Neutrophil (primary cell): ENCODE data around the gene WDR7.

Experiments
- H3K27ac ChIP-seq: fragments of 200-600 bp; sonication (generic); 2 replicates; pipeline ENCODE4 v1.5.1; 2016; ENCODE audit warnings: mild to moderate bottlenecking, moderate library complexity
- H3K27me3 ChIP-seq: fragments of 200-600 bp; sonication (generic); 2 replicates; pipeline ENCODE4 v1.6.0; 2016; ENCODE audit warnings: mild to moderate bottlenecking
- H3K36me3 ChIP-seq: fragments of 200-600 bp; sonication (generic); 2 replicates; pipeline ENCODE4 v1.5.1; 2017
- H3K4me1 ChIP-seq, 2 experiments: fragments of 200-600 bp in 1 of 2; sonication (generic) in 1 of 2; 1 replicate in 1 of 2; 2 replicates in 1 of 2; pipeline versions ENCODE4 v1.5.1 to v1.6.1; 2013 to 2016; ENCODE audit warnings: low read depth in 1 of 2, low read length in 1 of 2, mild to moderate bottlenecking in 1 of 2, moderate library complexity in 1 of 2; ENCODE audit not compliant: control insufficient read depth in 1 of 2, insufficient read depth in 1 of 2
- H3K4me3 ChIP-seq, 2 experiments: fragments of 200-600 bp in 1 of 2; sonication (generic) in 1 of 2; 1 replicate in 1 of 2; 2 replicates in 1 of 2; pipeline ENCODE4 v1.5.1; 2013 to 2016; ENCODE audit warnings: low read depth in 1 of 2, low read length in 1 of 2, mild to moderate bottlenecking in 1 of 2, moderate library complexity in 1 of 2
- H3K9me3 ChIP-seq: fragments of 200-600 bp; sonication (generic); 2 replicates; pipeline ENCODE4 v1.5.1; 2016
- TF ChIP-seq, protein P1 (sequence below): fragments of 200-600 bp; sonication (generic); IDR thresholded peaks from 2 replicates; pipeline ENCODE4 v1.5.1; 2016; ENCODE audit warnings: antibody characterized with exemption

The WDR7 gene

DNA sequence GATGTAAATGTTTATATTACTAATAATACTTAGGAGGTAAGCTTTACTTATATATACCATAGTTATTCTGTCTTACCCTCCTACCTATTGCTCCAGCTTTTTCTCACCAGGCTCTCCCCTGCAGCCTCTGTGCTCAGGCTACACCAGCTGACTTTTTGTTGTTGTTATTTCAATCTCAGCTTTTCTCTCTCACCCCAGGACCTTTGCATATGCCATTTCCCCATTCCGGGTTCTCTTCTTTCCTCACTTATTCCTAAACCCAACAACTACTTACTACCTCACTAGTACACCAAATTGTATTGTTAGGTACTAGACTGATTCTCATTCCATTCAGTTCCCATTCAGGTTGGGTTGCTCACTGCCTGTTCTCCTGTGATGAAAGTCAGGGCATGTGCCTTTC is 339.5 kb downstream of the WDR7 start:
- TF ChIP-seq, protein P1, sequence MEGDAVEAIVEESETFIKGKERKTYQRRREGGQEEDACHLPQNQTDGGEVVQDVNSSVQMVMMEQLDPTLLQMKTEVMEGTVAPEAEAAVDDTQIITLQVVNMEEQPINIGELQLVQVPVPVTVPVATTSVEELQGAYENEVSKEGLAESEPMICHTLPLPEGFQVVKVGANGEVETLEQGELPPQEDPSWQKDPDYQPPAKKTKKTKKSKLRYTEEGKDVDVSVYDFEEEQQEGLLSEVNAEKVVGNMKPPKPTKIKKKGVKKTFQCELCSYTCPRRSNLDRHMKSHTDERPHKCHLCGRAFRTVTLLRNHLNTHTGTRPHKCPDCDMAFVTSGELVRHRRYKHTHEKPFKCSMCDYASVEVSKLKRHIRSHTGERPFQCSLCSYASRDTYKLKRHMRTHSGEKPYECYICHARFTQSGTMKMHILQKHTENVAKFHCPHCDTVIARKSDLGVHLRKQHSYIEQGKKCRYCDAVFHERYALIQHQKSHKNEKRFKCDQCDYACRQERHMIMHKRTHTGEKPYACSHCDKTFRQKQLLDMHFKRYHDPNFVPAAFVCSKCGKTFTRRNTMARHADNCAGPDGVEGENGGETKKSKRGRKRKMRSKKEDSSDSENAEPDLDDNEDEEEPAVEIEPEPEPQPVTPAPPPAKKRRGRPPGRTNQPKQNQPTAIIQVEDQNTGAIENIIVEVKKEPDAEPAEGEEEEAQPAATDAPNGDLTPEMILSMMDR, result no peak
- no peaks in the 10 kb centered on the region for H3K27me3 ChIP-seq

DNA sequence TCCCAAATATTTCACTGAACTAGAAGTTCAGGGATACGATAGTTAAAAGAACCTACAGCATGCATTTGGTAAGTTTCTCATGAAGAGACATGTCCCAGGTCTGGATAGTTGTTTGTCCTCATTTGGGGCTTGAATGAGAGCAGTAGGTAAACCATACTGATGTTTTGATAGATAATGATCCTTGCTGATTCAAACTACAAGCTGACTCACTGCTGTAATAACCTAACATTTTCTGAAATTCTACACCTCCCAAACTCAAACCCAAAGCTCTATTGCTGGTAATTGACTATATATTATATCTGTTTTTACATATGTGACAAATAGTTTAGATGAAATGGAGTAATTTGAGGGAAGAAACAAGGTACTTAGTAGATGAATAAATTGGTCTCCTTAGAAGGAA is 341.6 kb downstream of the WDR7 start:
- no peak overlapping the region for H3K4me3 ChIP-seq
- TF ChIP-seq, protein P1, result no peak
- no peak overlapping the region for H3K27ac ChIP-seq

More for the DNA sequence above, 339.5 kb downstream of the WDR7 start:
- Histone ChIP-seq H3K27ac (no peak overlapping the region), H3K36me3 (no peaks in the 10 kb centered on the region), H3K9me3 (no peaks in the 10 kb centered on the region), H3K4me3 (no peak overlapping the region), H3K4me1 (no peaks in the 10 kb centered on the region)

DNA sequence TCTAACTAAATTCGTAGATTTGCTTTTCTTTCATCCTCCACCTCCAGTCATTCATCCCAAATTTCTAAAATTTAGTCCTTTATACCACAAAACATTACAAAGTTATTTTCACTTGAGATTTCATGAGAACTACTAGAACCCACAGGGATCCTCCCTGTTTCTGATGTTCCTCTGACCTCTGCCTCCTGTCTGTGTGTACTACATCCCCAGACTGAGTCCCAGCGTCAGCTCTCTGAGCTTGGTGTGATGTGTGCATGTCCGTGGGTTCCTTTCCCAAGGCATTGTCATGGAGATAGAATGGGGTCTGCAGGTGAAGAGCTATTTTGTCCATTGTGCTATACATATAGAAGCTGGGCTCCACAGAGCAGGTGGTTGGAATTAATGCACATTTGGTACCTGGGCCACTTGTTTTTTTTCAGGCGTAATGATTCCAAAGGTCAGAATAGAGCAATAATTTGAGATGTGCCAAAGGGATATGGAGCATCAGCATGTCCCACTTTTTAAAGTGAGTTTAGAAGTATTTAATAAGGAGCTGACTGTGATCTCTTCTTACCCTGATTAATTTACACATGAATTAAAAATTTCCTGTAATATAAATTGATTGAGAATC is 344.5 kb downstream of the WDR7 start:
- H3K27me3 ChIP-seq, result no peaks in the 10 kb centered on the region
- no peak overlapping the region for H3K4me3 ChIP-seq
- TF ChIP-seq, protein P1, result no peak
- H3K27ac ChIP-seq, result no peak overlapping the region
- H3K9me3 ChIP-seq, result no peaks in the 10 kb centered on the region
- H3K36me3 ChIP-seq, result no peaks in the 10 kb centered on the region
- no peaks in the 10 kb centered on the region for H3K4me1 ChIP-seq

More for the DNA sequence above, 341.6 kb downstream of the WDR7 start:
- H3K36me3 ChIP-seq, result no peaks in the 10 kb centered on the region
- H3K4me1 ChIP-seq, result no peaks in the 10 kb centered on the region
- H3K9me3 ChIP-seq, result no peaks in the 10 kb centered on the region
- H3K27me3 ChIP-seq, result no peaks in the 10 kb centered on the region

DNA sequence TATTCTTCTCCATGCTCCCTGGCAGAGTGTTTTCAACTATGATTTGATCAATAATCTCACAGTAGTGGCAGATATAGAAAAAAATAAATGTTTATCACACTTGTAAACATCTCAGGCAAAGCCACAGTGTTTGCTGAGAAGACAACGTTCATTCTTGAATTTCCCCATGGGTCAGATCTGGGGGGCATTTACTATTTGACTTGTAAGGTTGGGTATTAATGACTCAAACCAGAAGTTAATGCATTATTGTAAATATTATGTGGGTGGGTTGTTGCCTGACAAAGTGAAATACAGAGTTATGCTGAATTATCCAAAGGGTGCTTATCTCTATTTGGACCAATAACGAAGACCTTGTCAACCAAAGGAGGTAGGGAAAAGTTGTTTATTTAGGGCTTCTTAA is 346.0 kb downstream of the WDR7 start:
- Histone ChIP-seq H3K27me3 (no peaks in the 10 kb centered on the region), H3K27ac (no peak overlapping the region), H3K4me1 (no peaks in the 10 kb centered on the region), H3K4me3 (no peak overlapping the region), H3K36me3 (no peaks in the 10 kb centered on the region), H3K9me3 (no peaks in the 10 kb centered on the region)
- TF ChIP-seq, protein P1, result no peak

DNA sequence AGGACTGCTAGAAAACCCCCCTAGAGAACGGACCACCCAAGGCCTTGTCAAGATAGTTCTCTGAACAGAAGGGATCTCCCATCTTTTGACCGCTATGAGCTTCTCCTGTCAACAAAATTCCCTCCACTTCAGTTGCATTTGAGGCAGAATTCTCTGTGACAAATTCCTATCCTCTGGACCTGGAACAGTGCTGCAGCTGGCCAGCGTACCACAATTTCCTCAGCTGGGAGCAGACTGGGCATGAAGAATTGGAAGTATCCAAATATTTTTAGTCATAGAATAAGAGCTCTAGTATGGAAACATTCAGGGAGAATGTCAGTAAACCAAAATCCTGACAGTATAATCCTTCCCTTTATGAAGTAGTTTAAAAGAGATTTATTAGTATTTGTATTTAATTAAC is 348.7 kb downstream of the WDR7 start:
- no peaks in the 10 kb centered on the region for H3K27me3 ChIP-seq
- no peaks in the 10 kb centered on the region for H3K4me1 ChIP-seq
- no peak overlapping the region for H3K4me3 ChIP-seq
- H3K27ac ChIP-seq, result no peak overlapping the region
- H3K9me3 ChIP-seq, result no peaks in the 10 kb centered on the region
- TF ChIP-seq, protein P1, result no peak
- H3K36me3 ChIP-seq, result no peaks in the 10 kb centered on the region
